Measurements from ENCODE around the gene HOXA7.

The HOXA7 gene

GRCh38 chr7:27106181-27106900, 50.1 kb downstream of the HOXA7 start:
- DNase-seq (ENCODE audit: insufficient read length, low spot score) (no peak), FAIRE-seq (no peak)
- no peak for TF ChIP-seq POLR2A (IDR thresholded peaks at IDR 0.05; ENCODE audit: low read depth, low read length)

GRCh38 chr7:27105301-27106031, 51.0 kb downstream of the HOXA7 start:
- no peak for TF ChIP-seq POLR2A (IDR thresholded peaks at IDR 0.05; ENCODE audit: low read depth, low read length)
- DNase-seq (ENCODE audit: insufficient read length, low spot score): no peak
- no peak for FAIRE-seq

GRCh38 chr7:27104341-27105058, 52.0 kb downstream of the HOXA7 start:
- TF ChIP-seq POLR2A (IDR thresholded peaks at IDR 0.05; ENCODE audit: low read depth, low read length): no peak
- FAIRE-seq: no peak
- DNase-seq (ENCODE audit: insufficient read length, low spot score): no peak

Measured in H54 (cell line).